ENCODE data around the gene ZNF17.

Gene ZNF17

DNA sequence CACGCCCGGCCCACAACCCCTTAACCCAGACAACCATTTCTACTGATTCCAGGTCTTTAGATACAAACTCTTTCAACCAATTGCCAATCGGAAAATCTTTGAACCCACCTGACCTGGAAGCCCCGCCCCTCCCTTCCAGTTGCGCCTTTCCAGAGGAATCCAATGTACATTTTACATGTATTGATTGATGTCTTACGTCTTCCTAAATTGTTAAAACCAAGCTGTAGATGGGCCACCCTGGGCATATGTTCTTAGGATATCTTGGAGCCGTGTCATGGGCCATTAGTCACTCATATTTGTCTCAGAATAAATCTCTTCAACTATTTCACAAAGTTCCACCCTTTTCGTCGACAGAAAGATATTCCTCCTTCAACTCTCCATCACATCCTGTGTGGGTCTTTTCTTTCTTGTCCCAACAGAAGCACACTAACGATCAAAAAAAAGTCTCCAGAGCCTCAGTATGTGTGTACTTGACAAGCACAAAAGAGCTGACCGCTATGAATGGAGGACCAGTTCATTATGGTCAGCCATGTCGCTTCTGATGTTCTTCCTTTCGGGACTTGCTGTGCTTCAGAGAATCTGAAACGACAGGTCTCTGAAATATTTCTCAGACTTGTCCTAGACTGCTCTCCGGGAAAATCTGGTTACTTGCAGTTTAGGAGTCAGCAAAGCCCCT is 23.6 kb downstream of the ZNF17 start:
- no peak for DNase-seq

DNA sequence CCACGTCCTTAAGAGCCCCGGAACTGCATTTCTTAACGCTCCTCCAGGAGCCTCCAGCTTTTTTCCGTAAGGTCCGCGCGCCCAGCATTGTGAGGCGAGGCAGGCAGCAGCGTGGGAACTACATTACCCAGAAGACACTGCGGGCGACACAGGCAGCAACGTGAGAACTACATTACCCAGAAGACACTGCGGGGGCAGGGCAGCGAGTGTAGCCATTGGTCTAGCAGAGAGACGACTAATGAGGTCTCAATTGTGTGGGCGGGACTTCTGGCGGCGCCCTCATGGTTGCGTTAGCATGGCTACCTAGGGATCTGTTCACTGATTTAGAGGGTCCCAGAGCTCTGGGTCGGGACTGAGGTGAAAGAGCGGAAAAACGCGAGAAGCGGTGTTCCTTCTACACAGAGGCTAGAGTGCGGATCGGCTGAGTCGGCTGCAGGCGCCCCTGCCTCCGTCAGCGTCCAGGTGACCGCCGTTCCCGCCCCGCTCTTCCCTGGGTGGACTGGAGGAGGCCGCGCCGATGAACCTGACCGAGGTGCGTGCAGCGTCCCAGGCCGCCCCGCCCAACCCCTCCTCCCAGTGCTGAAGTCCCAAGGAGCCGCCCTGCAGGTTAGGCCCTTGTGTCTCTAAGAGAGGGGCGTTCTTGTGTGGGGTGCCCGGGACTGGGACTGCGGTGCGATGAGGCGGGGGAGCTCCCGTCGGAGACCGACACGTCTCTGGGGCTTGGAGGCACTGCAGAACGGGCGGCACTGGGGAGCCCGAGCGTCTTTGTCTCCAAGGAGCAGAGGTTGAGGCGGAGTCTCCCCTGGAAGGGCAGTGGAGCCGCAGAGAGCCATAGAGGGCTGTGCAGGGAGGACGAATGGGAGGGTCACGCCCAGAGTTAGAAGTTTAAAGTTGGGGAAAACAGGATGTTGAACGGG is 24.4 kb downstream of the ZNF17 start, which contains the start of gene ZNF749:
TSS of gene ZNF749 (plus strand) at position 264 of the 917 bp plus-strand sequence. CDS start at position 518, 254 bp downstream.
- DNase-seq = peak; percentile 98

DNA sequence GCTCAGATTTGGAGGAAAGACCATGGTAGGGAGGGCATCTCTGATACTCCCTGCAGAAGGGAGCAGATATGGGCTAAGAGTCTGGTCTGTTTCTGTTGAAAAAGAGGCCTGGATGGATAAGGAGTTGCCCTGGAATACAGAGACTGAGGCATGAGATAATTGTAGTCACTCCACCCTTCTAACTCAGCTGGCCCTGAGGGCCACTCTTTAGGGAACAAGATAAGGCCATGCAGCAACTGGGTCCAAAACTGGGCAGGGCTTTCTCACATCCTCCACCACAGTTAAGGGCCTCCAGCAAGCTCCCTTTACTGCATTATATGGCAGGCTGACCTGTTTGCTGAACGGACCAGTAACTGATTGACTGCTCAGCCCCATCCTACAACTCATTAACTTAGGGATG is 25.5 kb downstream of the ZNF17 start:
- no peak for DNase-seq

DNA sequence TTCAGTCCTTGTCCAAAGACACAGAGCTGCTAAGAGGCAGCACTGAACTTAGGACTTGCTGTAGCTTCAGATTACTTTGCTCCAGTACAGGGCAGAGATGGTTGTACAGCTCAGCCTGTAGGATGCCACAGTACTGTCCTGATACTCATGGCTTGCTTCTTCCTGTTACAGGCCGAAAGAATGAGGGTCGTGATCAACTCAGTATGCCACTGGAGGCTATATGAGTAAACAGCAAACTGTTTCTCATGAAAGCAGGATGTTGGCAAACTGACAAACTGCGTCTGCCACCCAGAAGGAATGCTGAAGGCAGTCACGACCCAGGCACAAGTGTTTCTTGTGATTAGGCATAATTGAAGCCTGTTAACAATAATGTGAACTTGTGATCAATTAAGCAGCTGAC is 27.0 kb downstream of the ZNF17 start:
- DNase-seq = no peak

DNA sequence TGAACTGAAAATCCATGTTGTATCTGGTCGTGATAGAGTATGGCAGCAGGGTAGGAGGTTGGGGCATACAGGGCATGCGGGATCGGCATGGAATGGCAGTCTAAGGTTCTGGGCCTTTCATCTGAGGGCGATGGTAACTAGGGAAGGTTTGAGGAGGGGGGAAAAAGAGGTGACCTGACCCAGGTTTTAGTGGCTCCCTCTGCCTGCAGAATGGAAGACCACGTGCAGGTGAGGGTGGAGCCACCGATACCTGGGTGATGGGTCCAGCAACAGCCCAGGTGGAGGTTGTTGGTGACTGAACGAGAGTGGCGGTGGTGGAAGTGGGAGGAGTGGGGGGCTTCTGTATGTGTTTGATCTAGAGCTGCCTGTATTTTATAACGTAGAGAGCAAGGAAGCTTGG is 28.0 kb downstream of the ZNF17 start:
- no peak for DNase-seq

DNA sequence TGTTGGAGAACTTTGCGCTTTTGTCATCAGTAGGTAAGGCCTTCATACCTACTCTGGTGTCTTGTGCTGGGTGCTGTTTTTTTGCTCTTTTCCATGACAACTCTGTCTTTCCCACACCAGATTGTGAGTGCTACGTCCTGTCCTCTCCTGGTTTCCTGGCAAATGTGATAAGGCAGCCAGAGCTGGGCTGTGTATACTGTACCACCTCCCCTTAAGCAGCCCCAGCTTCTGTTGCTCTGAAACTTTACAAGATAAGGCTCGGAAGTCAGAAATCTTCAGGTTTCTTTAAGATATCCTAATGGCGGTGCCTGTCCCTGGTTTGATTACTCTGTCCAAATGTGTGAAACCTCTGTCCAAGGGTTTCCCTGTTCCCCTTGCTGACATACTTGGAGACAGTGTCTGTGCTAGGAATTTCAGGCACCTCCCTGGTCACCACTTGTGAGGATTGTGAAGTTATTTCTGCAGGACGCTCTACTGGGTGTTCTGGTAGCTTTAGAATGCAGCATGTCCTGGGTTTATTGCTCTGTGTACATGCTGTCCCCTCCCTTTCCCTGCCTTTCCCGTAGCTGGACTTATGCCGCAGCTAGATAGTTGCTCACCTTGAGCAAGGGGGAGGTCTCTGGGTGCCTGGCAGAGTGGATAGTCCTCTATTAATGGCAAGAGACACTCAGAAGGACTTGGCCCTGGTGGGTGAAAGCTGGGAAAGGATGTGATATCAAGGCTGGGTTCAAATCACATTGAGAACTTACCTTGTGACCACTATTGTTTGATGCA is 31.2 kb downstream of the ZNF17 start:
- DNase-seq = no peak

DNA sequence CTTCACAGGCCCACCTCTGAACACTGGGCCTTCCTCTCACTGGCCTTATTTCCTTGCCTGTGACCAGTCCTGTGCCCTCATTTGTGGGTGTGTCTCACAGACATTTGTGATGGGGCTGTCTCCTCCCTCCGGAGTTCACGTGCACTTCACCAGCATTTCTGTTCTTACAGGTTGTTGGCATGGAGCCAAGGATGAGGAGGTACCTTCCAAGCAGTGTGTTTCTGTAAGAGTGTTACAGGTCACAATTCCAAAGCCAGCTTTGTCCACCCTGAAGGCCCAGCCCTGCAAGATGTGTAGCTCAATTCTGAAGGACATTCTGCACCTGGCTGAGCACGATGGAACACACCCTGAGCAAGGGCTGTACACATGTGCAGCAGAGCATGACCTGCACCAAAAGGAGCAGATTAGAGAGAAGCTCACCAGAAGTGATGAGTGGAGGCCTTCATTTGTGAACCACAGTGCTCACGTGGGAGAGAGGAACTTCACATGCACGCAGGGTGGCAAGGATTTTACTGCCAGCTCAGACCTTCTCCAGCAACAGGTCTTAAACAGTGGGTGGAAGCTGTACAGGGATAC is 32.2 kb downstream of the ZNF17 start:
- no peak for DNase-seq

DNA sequence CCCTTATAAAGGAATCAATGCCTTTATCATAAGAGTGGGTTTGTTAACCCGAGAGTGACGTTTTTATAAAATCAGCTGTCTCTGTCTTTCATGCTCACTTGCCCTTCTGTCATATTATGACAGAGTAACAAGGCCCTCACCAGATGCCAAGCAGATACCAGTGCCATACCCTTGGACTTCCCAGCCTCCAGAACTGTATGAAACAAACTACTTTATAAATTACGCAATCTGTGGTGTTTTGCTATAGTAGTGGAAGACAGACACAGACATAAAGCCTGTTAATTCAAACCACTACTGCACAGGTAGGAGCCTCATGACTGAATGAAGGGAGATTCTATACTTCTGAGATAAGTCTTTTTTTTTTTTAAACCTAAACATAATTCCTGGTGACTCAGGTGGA is 41.3 kb downstream of the ZNF17 start:
- DNase-seq = no peak

DNA sequence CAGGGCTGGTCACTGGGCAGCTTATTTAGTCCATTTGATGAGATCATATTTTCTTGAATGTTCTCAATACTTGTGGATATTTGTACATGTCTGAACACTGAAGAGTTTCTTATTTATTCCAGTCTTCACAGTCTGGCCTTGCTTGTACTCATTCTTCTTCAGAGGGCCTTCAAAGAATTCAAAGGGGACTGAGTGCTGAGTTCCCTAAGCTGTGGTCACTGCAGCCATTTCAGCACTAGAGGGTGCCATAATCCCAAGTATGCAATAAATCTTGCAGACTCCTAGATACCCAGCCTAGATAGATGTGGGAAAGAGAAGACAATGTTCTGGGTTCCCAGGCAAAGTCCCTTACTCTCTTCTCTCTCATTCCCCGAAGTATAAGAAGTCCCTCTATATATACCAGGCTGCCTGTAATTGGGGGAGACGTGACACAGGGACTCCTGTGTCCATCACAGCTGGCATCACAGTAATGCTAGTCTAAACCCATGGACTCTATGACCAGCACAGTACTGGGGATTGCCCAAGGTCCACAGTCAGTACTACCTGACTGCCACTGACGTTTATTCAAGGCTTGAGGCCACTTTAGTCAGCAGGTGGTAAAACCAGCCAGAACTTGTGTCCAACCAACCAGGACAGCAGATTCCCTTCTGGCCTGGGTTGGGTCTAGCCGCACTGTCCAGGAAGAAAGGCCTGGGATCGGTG is 54.9 kb downstream of the ZNF17 start:
- peak; percentile 49 for DNase-seq

DNA sequence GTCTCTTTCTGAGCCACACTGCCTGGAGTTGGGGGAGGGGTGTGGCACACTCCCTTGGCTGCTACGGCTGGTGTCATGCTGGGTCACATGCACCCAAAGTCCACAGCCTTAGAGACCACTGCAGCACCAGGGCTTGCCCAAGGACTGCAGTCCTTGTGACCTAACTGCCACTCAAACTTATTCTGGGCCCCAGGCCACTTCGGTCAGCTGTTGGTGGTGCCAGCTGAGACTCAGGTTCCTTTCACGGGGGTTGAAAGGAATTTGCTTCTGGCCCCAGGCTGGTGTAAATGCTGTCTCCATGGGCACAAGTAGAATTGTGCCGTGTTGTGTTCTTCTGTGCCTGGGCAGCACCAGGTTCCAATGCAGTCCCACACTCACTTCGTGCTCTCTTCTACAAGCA is 55.5 kb downstream of the ZNF17 start:
- DNase-seq = no peak

Data from CD4-positive, alpha-beta T cell treated with Interleukin-12 subunit alpha and Interleukin-12 subunit beta, for 1 hour (primary cell).